HG02973 (cell line): Measurements from ENCODE around the gene PTP4A2.

Source experiments
- ATAC-seq: cut with Tn5 transposase; IDR thresholded peaks from one replicate; pipeline ENCODE4 v1.9.1; 2021; ENCODE audit warnings: moderate library complexity; ENCODE audit not compliant: unreplicated experiment

PTP4A2 gene

DNA sequence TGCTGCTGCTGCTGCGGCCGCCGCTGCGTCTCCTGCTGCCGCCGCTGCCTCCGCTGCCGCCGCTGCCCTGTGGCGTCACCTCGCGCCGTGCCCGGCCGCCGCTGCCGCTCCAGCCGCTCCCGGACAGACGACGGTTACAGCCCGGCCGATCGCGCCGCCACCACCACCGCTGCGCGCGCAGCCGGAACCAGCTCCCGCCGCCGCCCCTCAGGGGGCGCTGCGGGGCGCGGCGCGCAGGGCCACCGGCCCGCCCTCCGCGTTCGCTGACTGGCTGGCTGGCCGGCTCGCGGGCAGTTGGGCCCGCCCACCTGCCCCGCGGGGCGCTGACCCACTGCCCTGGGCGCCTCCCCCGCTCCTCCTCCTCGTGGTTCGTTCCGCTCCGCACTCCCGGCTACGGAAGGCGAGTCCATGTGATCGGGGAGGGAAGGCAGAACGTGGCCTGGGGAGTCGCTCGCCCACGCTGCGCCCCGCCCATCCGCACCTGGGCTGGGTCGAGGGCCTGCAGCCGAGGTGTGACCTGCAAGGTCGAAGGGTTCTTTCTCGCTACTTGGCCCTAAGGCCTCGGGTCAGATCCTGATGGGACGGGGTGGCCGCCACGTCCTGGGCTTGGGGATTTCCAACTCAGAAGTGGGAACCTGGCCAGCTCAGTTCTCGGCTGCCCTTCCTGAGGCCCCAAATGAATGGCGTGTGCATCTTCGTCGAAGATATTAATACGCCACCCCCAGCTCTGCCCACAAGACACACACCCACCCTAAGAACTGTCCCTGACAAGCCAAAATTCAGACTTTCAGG is at the start of gene PTP4A2:
PTP4A2 (minus strand) TSS at position 185 of the 792 bp plus-strand sequence. CDS start 19,303 bp downstream, outside the sequence.
- ATAC-seq = peak; percentile 71

DNA sequence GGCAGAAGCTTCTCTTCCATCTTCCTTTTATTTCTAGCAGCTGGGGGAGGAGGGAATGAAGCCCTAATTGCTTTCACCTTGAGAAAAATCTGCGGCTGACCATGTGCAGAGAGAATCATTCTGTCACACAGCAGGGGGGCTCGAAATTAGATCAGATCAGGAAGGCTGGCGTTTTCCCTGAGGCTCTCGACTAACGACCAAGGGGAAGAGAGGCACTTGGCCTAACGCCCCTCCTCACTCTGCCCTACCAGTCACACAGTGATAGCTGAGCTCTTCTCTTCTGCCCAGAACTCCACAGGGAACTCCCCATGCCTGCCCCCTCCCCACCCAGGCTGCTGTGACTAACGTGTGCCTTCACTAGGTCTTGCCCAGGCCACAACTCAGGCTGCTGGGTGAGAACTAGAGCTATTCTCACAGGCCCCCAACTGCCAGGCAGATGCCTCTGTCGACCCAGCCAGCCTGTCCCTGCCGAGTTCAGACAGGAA is 49.0 kb upstream of the PTP4A2 start:
- ATAC-seq = no peak

DNA sequence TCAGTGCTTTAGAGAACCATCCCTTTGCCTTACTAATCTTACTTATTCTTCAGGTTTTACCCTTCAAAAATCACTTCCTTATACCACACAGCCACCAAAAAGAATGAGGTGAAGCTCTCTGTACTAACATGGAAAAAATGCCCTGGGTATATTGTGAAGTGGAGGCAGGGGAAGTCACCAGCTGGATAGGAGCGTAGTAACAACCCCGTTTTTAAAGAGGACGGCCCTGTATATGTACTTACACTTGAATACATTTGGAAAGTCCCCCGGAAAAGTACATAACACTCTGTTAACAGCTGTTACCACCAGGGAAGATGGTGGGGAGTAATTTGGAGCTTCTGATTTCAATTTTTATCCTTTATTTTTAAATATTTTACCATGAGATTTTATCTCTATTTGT is 47.3 kb upstream of the PTP4A2 start:
- ATAC-seq = no peak

DNA sequence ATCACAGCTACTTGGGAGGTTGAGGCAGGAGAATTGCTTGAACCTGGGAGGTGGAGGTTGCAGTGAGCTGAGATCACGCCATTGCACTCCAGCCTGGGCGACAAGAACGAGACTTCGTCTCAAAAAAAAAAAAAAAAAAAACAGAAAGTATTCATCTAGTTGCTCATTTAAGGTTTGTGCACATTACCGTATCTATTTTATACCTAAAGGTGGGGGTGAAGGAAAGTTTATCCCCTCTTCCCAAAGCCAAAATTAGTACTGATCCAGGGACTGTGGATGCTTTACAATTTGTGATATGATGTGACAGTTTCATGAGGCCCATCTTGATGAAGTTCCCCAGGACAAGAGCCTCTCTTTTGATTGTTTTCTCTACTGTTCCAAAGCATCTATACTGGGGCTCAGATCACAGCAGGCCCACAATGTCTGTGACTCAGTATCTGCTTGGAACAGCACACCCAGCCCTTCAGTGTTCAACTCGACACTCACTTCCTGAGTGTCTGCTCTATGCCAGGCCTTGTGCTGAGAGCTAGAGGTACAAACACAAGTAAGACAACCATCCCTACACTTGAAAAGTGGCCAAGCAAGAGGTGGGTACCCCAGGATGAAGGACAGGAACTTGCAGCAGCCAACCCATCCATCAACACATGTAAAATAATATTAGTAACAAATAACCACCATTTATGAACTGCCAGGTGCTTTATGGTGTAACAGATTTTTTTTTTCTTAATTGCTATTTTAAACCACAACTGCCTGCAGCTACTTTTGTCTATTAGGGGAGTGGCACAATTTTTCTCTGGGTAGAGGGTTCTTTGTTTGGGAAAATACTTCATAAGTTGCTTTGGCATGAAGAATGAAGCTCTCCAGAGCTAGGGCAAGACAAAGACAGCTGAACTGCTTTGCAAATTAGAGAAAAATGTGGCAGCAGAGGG is 46.5 kb upstream of the PTP4A2 start:
- ATAC-seq = no peak

DNA sequence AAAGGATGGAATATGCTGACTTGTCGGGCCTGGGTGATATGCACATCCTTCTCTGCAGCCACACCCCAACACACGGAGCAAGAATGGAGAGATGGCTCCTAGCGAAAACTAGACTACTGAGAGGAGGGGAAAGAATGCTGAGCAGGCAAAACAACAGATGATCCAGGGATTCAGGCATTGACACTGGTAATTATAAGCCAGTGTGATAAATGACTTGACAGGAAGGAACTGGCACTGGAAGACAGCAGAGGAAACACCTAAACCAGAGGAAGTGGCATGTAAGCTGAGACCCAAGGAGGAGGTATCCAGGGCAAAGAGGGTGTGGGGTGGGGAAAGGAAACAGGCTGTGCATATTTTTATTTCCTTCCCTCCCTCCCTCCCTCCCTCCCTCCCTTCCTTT is 43.8 kb upstream of the PTP4A2 start:
- ATAC-seq = no peak

DNA sequence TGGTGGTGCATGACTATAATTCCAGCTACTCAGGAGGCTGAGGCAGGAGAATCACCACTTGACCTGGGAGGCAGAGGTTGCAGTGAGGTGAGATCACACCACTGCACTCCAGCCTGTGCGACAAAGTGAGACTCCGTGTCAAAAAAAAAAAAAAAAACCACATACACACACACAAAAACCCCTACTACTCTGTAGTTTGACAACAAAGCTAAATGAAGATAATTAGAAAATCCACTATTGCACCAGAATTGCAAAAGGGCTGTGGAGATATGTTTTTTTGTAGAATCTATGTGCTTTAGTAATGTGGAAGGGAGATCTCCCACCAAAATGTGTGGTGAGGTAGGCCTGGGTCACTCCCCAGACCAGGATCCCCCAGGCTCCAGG is 43.3 kb upstream of the PTP4A2 start:
- ATAC-seq = no peak

DNA sequence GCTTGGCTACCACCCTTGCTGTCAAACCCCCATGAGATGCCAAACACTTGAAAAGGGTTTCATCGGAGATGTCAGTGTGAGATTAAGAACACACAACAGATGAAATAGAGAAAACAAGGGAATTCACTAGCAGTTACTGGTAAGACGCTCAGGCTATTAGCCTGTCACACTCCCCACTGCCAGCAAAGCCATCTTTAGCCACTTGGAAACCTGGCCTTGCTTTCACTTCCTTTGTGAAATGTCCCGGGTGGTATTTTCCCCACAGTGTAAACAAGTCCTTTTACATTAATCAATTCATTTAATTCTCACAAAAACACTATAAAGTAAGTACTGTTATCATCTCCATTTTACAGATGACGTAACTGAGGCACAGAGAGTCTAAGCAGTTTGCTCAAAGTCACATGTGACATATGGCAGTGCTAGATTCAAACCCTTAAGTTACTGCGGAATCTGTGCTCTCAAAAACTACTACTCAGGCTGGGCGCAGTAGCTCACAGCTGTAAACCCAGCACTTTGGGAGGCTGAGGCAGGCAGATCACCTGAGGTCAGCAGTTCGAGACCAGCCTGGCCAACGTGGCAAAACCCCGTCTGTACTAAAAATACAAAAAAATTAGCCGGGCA is 42.8 kb upstream of the PTP4A2 start:
- peak; percentile 47 for ATAC-seq

DNA sequence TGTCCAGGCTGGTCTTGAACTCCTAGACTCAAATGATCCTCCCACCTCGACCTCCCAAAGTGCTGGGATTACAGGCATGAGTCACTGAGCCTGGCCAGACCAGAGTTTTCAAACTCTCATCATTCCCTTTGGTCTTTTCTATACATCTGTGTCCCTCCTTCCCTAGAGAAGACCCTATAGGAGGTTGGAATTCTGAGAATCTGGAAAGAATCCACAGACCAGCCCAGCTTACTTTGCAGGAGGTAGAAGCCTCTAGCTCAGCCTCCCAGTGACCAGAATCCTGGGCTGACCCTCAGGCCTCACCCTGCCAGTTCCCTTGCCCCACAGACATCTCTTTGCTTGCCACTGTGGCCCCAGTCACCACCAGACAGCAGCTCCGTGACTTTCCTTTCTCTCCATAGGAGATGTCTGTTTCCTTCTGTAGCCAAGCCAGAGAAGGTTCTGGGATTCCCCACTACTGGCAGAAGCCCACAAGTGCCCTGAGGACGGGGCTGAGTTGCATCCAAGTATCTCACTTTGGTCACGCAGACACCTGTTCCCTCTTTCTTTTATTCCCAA is 40.8 kb upstream of the PTP4A2 start:
- no peak for ATAC-seq

DNA sequence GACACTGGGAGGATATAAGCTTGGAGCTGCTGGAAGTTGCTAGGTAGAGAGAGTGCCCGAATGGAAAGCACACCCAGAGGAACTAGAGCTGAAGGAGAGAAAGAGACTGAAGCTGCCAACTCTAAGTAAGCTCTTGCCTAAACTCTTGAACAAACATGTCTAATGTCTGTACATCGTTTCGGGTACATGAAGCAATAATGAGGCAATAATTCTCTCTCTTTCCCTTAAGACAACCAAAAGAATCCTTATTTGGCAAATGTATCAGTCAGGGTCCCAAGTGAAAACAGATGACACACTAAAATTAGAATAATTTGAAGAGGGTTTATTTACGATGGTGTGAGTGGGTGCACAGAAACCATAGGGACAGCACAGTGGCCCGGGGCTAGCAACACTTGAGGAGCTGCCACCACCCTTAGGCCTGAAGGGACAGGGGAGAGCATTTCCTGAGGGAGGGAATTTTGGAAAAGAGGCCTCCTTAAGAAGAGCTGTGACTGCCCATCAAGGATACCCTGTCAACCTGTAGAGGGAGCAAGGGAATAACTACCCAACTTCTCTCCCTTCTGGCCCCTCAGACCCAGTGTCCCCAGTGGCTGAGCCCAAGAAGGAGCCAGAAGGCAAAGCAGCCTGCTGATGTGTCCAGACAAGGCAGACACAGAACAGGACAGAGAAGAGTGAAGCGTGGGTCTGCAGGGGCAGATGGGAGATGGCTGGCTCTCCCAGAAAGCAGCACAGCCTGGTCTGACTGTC is 39.4 kb upstream of the PTP4A2 start:
- ATAC-seq = no peak

DNA sequence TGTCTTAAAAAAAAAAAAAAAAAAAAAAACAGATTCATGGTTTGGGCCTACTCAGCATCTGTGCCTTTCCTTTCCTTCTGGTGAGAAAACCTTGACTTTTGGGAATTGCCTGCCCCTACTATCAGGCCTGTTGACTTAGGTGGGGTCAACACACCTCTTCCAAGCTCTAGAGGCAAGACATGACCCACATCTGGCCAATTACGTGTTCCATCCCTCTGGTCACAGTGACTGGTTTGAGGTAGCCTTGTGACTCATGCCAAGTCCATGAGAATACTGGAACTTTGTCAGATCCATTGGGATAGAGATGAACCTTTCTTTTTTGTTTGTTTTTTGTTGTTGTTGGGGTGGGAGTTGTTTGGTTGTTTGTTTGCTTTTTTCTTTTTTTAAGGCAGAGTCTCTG is 38.2 kb upstream of the PTP4A2 start:
- ATAC-seq = no peak

DNA sequence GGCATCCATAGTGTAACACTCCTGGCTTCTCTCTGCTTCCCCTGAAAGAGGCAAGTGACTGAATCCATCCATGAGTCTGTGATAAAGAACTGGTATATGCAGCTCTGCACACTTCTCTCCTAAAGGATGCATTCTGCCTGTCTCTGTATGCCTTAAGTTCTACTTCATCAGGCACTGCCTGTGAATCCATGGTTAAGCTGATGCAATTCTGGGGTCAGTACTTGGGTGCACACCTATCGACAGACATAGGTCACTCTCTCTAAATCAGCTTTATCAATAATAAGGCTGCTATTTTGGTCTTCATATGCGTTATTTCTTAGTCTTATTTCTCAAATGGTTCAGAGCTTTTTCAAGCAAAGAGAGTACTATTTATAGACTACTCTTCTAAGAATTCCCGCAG is 32.7 kb upstream of the PTP4A2 start:
- no peak for ATAC-seq

DNA sequence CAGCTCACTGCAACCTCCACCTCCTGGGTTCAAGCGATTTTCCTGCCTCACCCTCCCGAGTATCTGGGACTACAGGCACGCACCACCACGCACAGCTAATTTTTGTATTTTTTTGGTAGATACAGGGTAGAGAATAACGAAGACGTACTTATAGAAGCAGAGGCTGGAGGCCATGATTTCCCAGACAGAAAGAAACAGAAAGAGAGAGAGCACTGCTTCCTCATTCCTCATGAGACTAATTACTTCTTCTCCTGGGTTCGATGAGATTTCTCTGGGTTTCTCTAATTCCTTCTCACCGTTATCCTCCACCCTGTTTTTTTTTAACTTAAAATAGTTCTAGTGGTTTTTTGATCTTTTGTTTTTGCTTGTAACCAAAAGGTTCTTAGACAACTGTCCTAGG is 23.4 kb upstream of the PTP4A2 start:
- no peak for ATAC-seq

DNA sequence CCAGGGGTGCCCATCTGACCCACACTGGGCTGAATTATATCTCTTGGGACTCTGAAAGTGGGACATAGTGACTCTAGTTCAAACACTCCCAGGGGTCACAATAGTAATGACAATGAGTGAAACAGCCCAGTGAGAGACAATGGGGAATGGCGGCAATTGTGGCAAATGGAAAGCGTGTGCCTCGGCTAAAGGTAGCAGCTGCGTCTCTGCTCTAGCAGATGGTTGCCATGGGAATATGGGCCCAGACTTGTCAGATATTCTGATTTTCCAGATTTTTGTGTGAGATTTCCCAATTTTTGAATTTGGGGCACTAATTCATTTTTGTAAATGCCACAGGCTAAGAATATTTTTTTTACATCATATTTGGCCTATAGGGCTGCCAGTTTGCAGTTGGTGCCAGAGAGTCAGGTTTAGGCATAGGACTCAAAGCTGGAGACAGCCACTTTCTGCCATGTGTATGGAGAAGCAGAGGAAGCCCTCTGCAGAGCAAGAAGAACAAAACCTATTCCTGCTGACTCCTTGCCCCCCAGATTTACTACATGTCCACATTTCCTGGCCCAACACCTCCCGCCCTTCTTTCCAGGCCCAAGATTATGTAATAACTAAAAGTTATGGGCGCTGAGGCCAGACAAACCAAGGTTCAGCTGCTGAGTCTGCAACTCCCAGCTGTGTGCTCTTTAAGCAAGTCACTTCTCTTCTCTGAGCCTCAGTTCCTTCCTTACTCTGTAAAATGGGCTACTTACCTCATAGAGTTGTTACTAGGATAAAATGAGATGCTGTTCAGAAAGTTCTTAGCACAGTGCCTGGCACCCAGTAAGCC is 21.6 kb upstream of the PTP4A2 start:
- ATAC-seq = no peak

DNA sequence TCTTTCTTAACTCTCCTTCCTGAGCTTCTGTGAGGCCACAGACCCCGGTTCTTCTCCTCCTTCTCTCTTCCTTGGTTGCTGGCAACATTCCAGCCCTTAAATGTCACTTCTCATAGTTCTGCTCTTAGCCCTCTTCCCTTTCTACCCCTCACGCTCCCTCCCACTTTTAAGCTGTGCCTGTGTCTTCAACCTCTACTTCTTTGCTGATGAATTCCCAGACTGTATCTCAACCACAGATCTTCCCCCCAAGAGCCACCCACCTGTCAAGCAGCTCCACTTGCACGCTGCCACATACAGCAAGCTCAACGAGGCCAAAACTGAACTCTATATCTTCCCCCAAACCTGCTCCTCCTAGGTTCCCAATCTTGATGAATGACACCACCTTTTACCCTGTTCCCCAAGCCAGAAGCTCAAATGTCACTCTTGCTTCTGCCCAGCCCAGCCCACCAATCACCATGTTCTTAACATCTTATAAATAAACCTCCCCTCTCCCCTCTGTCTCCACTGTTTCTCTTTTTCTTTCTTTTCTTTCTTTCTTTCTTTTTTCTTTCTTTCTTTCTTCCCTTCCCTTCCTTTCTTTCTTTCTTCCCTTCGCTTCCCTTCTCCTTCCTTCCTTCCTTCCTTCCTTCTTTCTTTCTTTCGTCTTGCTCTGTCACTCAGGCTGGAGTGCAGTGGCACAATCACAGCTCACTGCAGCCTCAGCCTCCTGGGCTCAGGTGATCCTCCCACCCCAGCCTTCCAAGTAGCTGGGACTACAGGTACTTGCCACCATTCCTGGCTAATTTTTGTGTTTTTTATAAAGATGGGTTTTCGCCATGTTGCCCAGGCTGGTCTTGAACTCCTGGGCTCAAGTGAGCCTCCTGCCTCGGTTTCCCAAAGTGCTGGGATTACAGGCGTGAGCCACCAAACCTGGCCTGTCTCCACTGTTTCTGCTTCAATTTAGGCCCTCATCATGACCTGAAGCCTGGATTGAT is 19.8 kb upstream of the PTP4A2 start:
- no peak for ATAC-seq

DNA sequence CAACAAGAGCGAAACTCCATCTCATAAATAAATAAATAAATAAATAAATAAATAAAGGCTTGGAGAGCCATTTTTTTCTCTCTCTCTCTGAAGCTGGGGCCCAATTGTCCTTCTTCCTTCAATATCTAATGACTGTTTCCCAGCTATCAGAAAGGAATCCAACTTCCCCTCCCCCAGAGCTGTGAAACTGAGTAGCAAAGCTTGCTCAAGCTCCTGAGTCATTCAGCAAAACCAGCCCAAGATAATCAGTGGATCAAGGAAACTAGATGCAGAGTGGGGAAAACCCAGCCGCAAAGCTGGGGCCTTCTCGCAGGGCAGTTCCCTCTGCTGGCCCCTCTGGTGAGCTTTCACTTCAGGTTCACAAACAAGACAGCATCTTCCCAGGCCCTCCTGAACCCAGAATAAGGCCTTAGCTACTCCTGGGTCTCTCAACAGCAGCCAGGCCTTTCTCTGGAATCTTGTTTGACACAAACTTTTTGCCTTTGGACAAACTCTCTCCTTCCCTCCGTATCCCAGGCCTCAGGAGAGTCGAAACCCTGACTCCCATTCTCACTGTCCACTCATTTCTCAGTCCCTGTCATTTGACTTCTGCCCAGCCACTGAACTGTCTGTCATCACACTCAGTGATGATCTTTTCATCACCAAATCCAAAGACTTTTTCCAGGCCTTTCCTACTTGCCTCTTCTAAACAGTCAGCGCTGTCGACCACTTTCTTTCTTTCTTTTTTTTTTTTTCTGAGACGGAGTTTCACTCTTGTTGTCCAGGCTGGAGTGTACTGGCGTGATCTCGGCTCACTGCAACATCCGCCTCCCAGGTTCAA is 18.0 kb upstream of the PTP4A2 start:
- ATAC-seq = peak; percentile 79

DNA sequence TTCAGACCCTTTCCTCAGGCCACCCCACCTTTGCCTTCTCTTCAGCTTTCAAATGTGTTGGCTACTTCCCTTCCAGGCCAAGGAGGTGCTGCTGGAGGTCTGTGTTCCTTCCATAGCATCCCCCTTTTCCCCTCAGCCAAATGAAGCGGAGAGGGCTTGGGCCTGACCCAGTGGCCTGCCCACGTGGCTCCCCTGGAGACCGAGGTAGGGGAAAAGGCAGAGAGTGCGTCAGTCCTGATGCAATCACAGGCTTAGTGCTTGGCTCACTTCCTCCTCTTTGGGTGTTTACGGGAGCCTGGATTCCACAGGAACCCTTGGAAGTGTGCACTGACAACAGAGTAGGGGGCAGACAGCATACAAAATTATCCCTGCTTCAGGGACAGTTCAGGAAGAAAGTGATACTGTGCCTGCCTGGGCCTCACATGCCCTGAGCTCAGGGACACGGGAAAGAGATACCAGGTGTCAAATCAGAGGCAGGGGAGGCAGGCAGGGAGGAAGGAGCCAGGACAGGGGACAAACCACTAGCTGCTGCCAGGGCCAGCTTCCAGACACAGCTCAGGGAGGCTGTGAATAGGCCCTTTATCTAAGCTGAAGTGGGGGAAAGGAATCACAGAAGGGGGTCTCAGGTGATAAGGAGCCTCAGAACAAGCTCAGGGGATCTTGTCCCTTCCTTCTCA is 16.6 kb upstream of the PTP4A2 start:
- no peak for ATAC-seq

DNA sequence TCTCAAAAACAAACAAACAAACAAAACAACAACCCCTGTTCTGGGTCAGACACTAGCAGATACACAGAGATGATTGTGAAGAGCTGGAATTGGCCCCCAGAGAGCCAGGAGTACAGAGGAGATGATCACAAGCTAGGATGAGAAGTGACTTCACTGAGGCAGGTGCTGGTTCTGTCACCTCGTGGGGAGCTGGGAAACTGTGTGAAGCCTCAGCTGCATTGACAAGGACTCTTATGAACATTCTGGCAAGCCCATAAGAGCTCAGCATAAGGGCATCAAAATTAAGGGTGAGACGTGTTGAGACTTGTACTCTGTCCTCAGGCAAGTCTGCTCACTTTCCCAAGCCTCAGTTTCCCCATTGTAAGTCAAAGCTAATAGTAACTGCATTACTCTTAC is 14.7 kb upstream of the PTP4A2 start:
- no peak for ATAC-seq
